DND-41 (cell line): ENCODE results near the gene CPNE4.

Experiments used
- ATAC-seq: fragments of 200-7000 bp; cut with Tn5 transposase; 3 replicates; pipeline ENCODE4 v1.9.1; 2021; ENCODE audit warnings: low read depth; ENCODE audit not compliant: insufficient read depth
- DNase-seq: peaks from one replicate; pipeline ENCODE4 v3.0.0-alpha.2; 2020
- H2AFZ ChIP-seq: 2 replicates; pipeline ENCODE4 v1.6.0; 2012; ENCODE audit warnings: low read depth, low read length
- H3K27ac ChIP-seq: 2 replicates; pipeline ENCODE4 v1.5.1; 2012; ENCODE audit warnings: low read length, inconsistent platforms
- H3K27me3 ChIP-seq: fragments of 200-600 bp; sonication (generic); 2 replicates; pipeline ENCODE4 v1.6.0; 2012; ENCODE audit warnings: low read length, mild to moderate bottlenecking, inconsistent platforms; ENCODE audit not compliant: insufficient read depth, poor library complexity
- H3K36me3 ChIP-seq: 2 replicates; pipeline ENCODE4 v1.5.1; 2012; ENCODE audit warnings: low read length, inconsistent platforms; ENCODE audit not compliant: insufficient read depth
- H3K4me1 ChIP-seq: 2 replicates; pipeline ENCODE4 v1.5.1; 2012; ENCODE audit warnings: mild to moderate bottlenecking, low read length; ENCODE audit not compliant: insufficient read depth
- H3K4me2 ChIP-seq: 2 replicates; pipeline ENCODE4 v1.6.0; 2012; ENCODE audit warnings: mild to moderate bottlenecking, moderate library complexity, low read length, inconsistent platforms; ENCODE audit not compliant: insufficient read depth
- H3K4me3 ChIP-seq, 2 experiments: fragments of 200-600 bp in 1 of 2; shearing (Covaris generic) in 1 of 2; 2 replicates each; pipeline ENCODE4 v1.5.1; 2012 to 2016; ENCODE audit warnings: inconsistent platforms in 2 of 2, low read length in 2 of 2, mild to moderate bottlenecking in 2 of 2, low read depth in 1 of 2, moderate library complexity in 1 of 2
- H3K79me2 ChIP-seq: 2 replicates; pipeline ENCODE4 v1.6.0; 2012; ENCODE audit warnings: low read length, inconsistent platforms; ENCODE audit not compliant: insufficient read depth
- H3K9ac ChIP-seq: 2 replicates; pipeline ENCODE4 v1.6.0; 2012; ENCODE audit warnings: low read depth, mild to moderate bottlenecking, inconsistent platforms, low read length, moderate library complexity
- H3K9me3 ChIP-seq: 2 replicates; pipeline ENCODE4 v1.5.1; 2012; ENCODE audit warnings: low read length, moderate library complexity, mild to moderate bottlenecking, inconsistent platforms; ENCODE audit not compliant: insufficient read depth, severe bottlenecking
- H4K20me1 ChIP-seq: 2 replicates; pipeline ENCODE4 v1.6.0; 2012; ENCODE audit warnings: low read length; ENCODE audit not compliant: insufficient read depth
- EZH2 ChIP-seq: IDR thresholded peaks from 3 replicates; pipeline ENCODE4 v1.6.1; 2012; ENCODE audit warnings: borderline replicate concordance, low read depth, mild to moderate bottlenecking, moderate library complexity, low read length, inconsistent platforms; ENCODE audit not compliant: severe bottlenecking
- TF ChIP-seq, protein P1 (sequence below): IDR thresholded peaks from 2 replicates; pipeline ENCODE4 v1.5.1; 2012; ENCODE audit warnings: borderline replicate concordance, low read length, moderate library complexity, mild to moderate bottlenecking; ENCODE audit not compliant: poor library complexity, severe bottlenecking; ENCODE audit errors: extremely low read depth

CPNE4 gene

DNA sequence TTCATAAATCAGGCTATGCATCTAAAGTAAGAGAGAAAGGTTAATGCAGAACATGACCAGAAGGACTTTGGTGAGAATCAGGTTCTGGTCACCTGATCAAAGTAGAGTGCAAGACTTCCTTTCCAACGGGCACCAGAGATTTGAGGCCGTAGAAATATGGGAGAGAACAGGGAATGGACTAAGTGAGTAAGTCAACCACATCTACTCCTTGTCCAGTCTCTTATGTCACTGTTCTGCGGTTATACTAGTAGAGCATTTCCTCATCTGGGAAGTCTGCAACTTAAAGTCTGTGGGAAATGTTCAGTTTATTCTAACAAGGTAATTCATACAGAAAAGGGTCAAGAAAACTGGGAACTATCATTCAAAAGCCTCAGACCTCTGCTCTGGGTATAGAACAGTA, 232.8 kb downstream of the CPNE4 start:
- Histone ChIP-seq H2AFZ (no peak overlapping the region), H4K20me1 (no peaks in the 10 kb centered on the region), H3K9ac (no peak overlapping the region), H3K36me3 (no peaks in the 10 kb centered on the region), H3K27me3 (peaks cover 3% of the 10 kb centered on the region), H3K79me2 (no peaks in the 10 kb centered on the region), H3K4me3 (no peak overlapping the region), H3K9me3 (no peaks in the 10 kb centered on the region), H3K27ac (no peak overlapping the region), H3K4me2 (no peak overlapping the region), H3K4me1 (peaks cover 9% of the 10 kb centered on the region)
- ATAC-seq, result no peak
- no peak for DNase-seq
- TF ChIP-seq EZH2, result no peak
- TF ChIP-seq, protein P1, sequence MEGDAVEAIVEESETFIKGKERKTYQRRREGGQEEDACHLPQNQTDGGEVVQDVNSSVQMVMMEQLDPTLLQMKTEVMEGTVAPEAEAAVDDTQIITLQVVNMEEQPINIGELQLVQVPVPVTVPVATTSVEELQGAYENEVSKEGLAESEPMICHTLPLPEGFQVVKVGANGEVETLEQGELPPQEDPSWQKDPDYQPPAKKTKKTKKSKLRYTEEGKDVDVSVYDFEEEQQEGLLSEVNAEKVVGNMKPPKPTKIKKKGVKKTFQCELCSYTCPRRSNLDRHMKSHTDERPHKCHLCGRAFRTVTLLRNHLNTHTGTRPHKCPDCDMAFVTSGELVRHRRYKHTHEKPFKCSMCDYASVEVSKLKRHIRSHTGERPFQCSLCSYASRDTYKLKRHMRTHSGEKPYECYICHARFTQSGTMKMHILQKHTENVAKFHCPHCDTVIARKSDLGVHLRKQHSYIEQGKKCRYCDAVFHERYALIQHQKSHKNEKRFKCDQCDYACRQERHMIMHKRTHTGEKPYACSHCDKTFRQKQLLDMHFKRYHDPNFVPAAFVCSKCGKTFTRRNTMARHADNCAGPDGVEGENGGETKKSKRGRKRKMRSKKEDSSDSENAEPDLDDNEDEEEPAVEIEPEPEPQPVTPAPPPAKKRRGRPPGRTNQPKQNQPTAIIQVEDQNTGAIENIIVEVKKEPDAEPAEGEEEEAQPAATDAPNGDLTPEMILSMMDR, result no peak

DNA sequence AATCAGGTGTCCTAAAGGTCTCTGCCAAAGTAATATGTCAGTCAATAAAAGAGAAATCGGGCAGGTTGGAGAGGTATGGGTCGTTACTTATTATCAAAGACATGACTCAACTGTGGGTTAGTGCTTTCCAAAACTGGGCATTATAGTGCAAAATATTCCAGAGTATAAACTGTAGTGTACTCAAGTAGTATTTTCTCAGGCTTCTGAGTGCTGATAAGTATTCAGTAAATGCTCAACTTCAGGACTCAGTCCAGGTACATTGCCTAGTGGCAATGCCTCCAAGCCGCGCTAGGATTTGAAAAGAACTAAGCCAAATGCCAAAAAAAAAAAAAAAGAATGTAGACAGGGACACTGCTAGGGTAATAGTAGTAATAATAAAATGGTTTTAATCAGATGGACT, 233.2 kb downstream of the CPNE4 start:
- TF ChIP-seq, protein P1, result no peak
- no peak for TF ChIP-seq EZH2
- Histone ChIP-seq H3K4me1 (peaks cover 12% of the 10 kb centered on the region), H4K20me1 (no peaks in the 10 kb centered on the region), H3K4me2 (no peak overlapping the region), H3K36me3 (no peaks in the 10 kb centered on the region), H2AFZ (no peak overlapping the region), H3K4me3 (no peak overlapping the region), H3K27ac (no peak overlapping the region), H3K27me3 (peaks cover 3% of the 10 kb centered on the region), H3K79me2 (no peaks in the 10 kb centered on the region), H3K9ac (no peak overlapping the region), H3K9me3 (no peaks in the 10 kb centered on the region)
- ATAC-seq (no peak), DNase-seq (no peak)

DNA sequence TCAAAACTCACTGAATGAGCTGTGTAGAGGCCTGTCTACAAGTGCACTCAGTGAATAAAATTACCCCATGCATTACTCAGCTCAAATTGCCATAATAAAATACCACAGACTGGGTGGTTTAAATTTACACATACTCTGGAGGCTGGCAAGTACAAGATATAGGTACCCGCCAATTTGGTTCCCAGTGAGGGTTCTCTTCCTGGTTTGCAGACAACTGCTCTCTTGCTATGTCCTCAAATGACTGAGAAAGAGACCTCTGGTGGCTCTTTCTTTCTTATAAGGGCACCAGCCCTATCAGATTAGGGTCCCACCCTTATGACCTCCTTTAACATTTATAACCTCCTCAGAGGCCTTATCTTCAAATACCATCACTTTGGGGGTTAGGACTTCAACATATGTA, 237.0 kb downstream of the CPNE4 start:
- peaks cover 3% of the 10 kb centered on the region for H3K27me3 ChIP-seq
- H2AFZ ChIP-seq, result no peak overlapping the region
- no peaks in the 10 kb centered on the region for H4K20me1 ChIP-seq
- ATAC-seq (no peak), DNase-seq (no peak)
- no peak overlapping the region for H3K4me2 ChIP-seq
- H3K36me3 ChIP-seq, result no peaks in the 10 kb centered on the region
- no peak overlapping the region for H3K27ac ChIP-seq
- H3K4me1 ChIP-seq, result peaks cover 21% of the 10 kb centered on the region
- H3K9me3 ChIP-seq, result no peaks in the 10 kb centered on the region
- H3K79me2 ChIP-seq, result no peaks in the 10 kb centered on the region
- no peak for TF ChIP-seq EZH2
- TF ChIP-seq, protein P1, result no peak
- no peak overlapping the region for H3K4me3 ChIP-seq
- no peak overlapping the region for H3K9ac ChIP-seq
